Muscle of leg (tissue), 11 donors: ENCODE data around the gene CCDC92B. TPM values are rescaled to one million over a fixed set of nuclear protein-coding genes. Genes with fewer than 3 reads are reported as not detected.

Source experiments
- DNase-seq: peaks from one replicate; pipeline ENCODE4 v3.0.0; 2013
- H3K27ac ChIP-seq: one replicate; pipeline ENCODE4 v1.5.1; 2013; ENCODE audit warnings: mild to moderate bottlenecking, low read length, control low read depth
- H3K27me3 ChIP-seq: one replicate; pipeline ENCODE4 v1.6.1; 2013; ENCODE audit warnings: low read length; ENCODE audit not compliant: control insufficient read depth, insufficient read depth
- H3K36me3 ChIP-seq: one replicate; pipeline ENCODE4 v1.6.1; 2013; ENCODE audit warnings: low read length; ENCODE audit not compliant: control insufficient read depth, insufficient read depth
- H3K4me1 ChIP-seq: one replicate; pipeline ENCODE4 v1.6.1; 2013; ENCODE audit warnings: low read length; ENCODE audit not compliant: control insufficient read depth, insufficient read depth
- H3K4me3 ChIP-seq: one replicate; pipeline ENCODE4 v1.5.1; 2013; ENCODE audit warnings: low read length, control low read depth
- H3K9me3 ChIP-seq: replicated peaks from 2 replicates; pipeline ENCODE4 v1.6.1; 2013; ENCODE audit warnings: low read depth, low read length; ENCODE audit not compliant: control insufficient read depth
- WGBS: methylation state at CpG from one replicate; pipeline ENCODE4 v1.1.5; 2013; ENCODE audit warnings: missing lambda C conversion rate; ENCODE audit not compliant: insufficient coverage; 5-methylcytosine and 5-hydroxymethylcytosine counted together
- polyA plus RNA-seq, 8 donors: library from polyadenylated mRNA; unstranded; fragments of 120-200 nt; gene quantifications; one replicate each; pipeline versions ENCODE4 v1.2.1 to v1.2.3, GENCODE V29; 2013; ENCODE audit warnings: inconsistent platforms in 1 of 8, low replicate concordance in 1 of 8; ENCODE audit not compliant: insufficient read length in 8 of 8, insufficient read depth in 1 of 8
- total RNA-seq: library from RNA; stranded (reverse); fragments of 120-200 nt; gene quantifications from one replicate; pipeline ENCODE4 v1.2.4, GENCODE V29; 2013

Gene CCDC92B
- total and polyA plus RNA-seq, 9 donors, result 0.08 to 0.25 (median 0.13) TPM

GRCh38 chr17:2689411-2690164 lies 59.9 kb downstream of the CCDC92B start:
- H3K9me3 ChIP-seq, result no peaks in the 10 kb centered on the region
- H3K27ac ChIP-seq, result no peak overlapping the region
- WGBS, result 39% methylated on average over 35 of the region's 40 CpGs
- H3K27me3 ChIP-seq, result no peaks in the 10 kb centered on the region
- H3K36me3 ChIP-seq, result peaks cover 42% of the 10 kb centered on the region
- peaks cover 27% of the 10 kb centered on the region for H3K4me1 ChIP-seq
- no peak for DNase-seq
- H3K4me3 ChIP-seq, result no peak overlapping the region

- H3K27ac ChIP-seq, result no peak overlapping the region
- DNase-seq, result no peak
- no peaks in the 10 kb centered on the region for H3K9me3 ChIP-seq
- no peak overlapping the region for H3K4me3 ChIP-seq
- H3K27me3 ChIP-seq, result no peaks in the 10 kb centered on the region
- 43% methylated on average over 22 of the region's 27 CpGs for WGBS
- H3K4me1 ChIP-seq, result peaks cover 27% of the 10 kb centered on the region
- peaks cover 42% of the 10 kb centered on the region for H3K36me3 ChIP-seq
These were observed 60.8 kb downstream of the CCDC92B start for GRCh38 chr17:2688351-2689342.

- Histone ChIP-seq H3K4me1 (peaks cover 27% of the 10 kb centered on the region), H3K27ac (peak overlapping the region; percentile 23), H3K36me3 (peaks cover 34% of the 10 kb centered on the region), H3K4me3 (no peak overlapping the region), H3K9me3 (no peaks in the 10 kb centered on the region), H3K27me3 (no peaks in the 10 kb centered on the region)
- WGBS, result 49% methylated on average over 3 of the region's 6 CpGs
- DNase-seq, result no peak
These were observed 62.4 kb downstream of the CCDC92B start for GRCh38 chr17:2687074-2687418.

GRCh38 chr17:2685696-2686095 lies 63.8 kb downstream of the CCDC92B start:
- 77% methylated on average over 12 of the region's 15 CpGs for WGBS
- no peaks in the 10 kb centered on the region for H3K9me3 ChIP-seq
- no peak for DNase-seq
- peaks cover 35% of the 10 kb centered on the region for H3K36me3 ChIP-seq
- H3K27ac ChIP-seq, result no peak overlapping the region
- H3K4me1 ChIP-seq, result peaks cover 27% of the 10 kb centered on the region
- H3K4me3 ChIP-seq, result no peak overlapping the region
- H3K27me3 ChIP-seq, result no peaks in the 10 kb centered on the region

- Histone ChIP-seq H3K27ac (no peak overlapping the region), H3K27me3 (no peaks in the 10 kb centered on the region), H3K4me3 (no peak overlapping the region), H3K4me1 (peaks cover 25% of the 10 kb centered on the region), H3K36me3 (peaks cover 36% of the 10 kb centered on the region), H3K9me3 (no peaks in the 10 kb centered on the region)
- no peak for DNase-seq
- 91% methylated on average over 10 of the region's 18 CpGs for WGBS
These were observed 64.9 kb downstream of the CCDC92B start for GRCh38 chr17:2684549-2684948.

- Histone ChIP-seq H3K27me3 (no peaks in the 10 kb centered on the region), H3K4me3 (no peak overlapping the region), H3K9me3 (no peaks in the 10 kb centered on the region), H3K36me3 (peaks cover 35% of the 10 kb centered on the region), H3K27ac (no peak overlapping the region), H3K4me1 (peaks cover 19% of the 10 kb centered on the region)
- DNase-seq, result no peak
- WGBS, result 56% methylated on average over 3 of the region's 8 CpGs
These were observed 65.5 kb downstream of the CCDC92B start for GRCh38 chr17:2683912-2684311.

- no peaks in the 10 kb centered on the region for H3K9me3 ChIP-seq
- no peak overlapping the region for H3K4me3 ChIP-seq
- H3K27me3 ChIP-seq, result no peaks in the 10 kb centered on the region
- DNase-seq, result no peak
- no peak overlapping the region for H3K27ac ChIP-seq
- peaks cover 12% of the 10 kb centered on the region for H3K4me1 ChIP-seq
- peaks cover 44% of the 10 kb centered on the region for H3K36me3 ChIP-seq
- no CpG with 5 or more reads among the region's 3 CpGs for WGBS
These were observed 67.1 kb downstream of the CCDC92B start for GRCh38 chr17:2682176-2682938.

GRCh38 chr17:2681650-2682049 lies 67.8 kb downstream of the CCDC92B start:
- H3K36me3 ChIP-seq, result peaks cover 48% of the 10 kb centered on the region
- no peaks in the 10 kb centered on the region for H3K9me3 ChIP-seq

GRCh38 chr17:2680961-2681360 lies 68.5 kb downstream of the CCDC92B start:
- H3K36me3 ChIP-seq, result peaks cover 54% of the 10 kb centered on the region
- 100% methylated on average over 2 of the region's 2 CpGs for WGBS

More at GRCh38 chr17:2681650-2682049, 67.8 kb downstream of the CCDC92B start:
- WGBS, result 90% methylated on average over 2 of the region's 7 CpGs
- Histone ChIP-seq H3K27me3 (no peaks in the 10 kb centered on the region), H3K27ac (no peak overlapping the region), H3K4me1 (peaks cover 9% of the 10 kb centered on the region), H3K4me3 (no peak overlapping the region)
- DNase-seq, result no peak

More at GRCh38 chr17:2680961-2681360, 68.5 kb downstream of the CCDC92B start:
- no peak overlapping the region for H3K27ac ChIP-seq
- H3K4me1 ChIP-seq, result peaks cover 3% of the 10 kb centered on the region
- no peak for DNase-seq
- no peaks in the 10 kb centered on the region for H3K27me3 ChIP-seq
- no peaks in the 10 kb centered on the region for H3K9me3 ChIP-seq
- H3K4me3 ChIP-seq, result no peak overlapping the region
